ENCODE data around the gene ADARB2.

ADARB2 gene

DNA sequence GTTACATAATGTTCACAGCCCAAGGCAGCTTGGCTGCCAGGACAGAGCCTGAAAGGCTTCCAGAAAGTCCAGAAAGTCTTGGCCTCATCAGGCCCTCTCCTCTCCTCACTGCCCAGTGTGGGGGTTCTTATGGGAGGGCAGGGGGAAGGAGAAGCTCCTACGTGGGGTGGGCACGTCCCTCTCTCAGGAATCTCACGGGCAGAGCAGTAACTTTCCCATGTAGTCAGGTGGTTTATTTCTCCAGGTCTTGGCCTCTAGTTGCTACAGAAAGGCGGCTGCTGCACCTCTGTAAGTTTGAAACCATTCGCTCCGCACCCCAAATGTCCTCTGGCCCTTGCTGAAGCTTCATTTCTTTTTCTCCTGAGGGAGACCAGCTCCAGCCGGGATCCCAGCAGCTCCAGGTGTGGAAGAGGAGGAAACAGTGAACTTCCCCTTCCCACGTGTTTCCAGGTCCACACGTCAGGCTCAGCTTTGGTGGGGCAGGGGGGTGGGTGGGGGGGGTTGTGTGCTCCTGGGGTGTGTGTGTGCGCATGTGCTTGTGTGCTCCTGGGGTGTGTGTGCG, 360.9 kb downstream of the ADARB2 start:
- no peak for DNase-seq

DNA sequence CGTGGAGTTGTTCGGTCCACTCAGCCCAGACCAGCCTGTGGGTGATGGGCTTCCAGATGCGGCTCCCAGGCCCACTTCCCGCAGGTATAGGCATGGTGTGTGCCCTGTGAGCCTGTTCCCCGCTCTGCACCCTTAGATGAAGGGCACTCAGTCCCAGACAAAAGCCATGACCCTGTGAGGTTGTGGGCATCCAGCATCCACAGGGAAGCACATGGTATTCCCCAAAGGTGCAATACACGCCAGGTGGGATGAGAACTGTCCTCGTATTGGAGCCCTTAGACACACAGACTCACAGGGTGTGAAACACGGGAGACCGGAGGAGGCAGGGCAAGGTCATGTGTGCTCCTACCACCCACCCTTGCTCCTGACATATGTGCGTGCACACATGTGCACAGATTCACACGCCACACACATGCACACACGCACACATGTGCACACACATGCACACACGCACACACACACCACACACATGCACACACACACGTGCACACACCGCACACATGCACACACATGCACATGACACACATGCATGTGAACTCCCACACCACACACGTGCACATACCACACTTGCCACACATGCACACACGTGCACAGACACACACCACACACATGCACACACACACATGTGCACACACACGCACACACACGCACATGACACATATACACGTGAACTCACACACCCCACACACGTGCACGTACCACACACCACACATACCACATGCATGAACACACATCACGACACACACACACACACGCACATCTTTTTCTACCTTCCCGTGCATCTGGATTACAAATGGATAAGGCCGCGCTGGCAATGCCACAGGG, 361.8 kb downstream of the ADARB2 start:
- no peak for DNase-seq

DNA sequence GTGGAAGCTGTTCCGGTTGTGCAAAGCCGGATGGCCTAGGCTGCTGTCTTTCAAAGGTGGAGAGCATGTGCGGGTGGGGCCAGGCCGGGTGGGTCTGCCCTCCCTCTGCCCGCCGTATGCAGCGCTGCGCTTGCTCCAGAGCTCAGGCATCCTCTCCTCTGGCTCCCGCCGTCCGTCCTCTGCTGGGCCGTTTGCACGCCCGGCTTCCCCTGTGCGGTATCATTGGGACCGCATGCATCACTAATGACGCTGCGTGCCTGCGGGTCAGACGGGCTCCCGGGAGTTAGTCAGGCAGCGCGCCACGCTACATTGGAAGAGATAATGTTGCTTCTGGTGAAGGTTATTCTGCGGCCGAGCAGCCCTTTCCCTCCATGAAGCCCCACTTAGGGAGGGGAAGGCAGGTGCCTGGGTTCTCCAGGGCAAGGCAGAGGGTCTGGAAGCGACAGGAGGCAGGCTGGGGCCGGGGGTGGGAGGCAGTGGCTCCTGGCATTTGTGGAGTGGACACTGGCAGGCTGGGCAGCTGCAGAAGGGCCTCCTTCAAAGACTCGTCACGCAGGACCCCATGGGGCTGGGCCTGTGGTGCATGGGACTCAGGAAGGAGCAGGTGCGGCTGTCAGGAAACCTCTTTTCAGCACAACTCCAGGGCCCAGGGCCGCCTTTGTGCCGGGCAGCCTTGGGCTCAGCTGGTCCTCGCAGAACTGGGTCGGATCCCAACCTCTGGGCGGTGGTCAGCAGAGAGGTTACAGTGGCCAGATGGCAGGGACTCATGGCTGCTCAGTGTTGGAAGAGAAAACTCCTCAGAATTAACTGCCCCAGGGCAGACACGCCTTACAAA, 362.6 kb downstream of the ADARB2 start:
- no peak for DNase-seq

DNA sequence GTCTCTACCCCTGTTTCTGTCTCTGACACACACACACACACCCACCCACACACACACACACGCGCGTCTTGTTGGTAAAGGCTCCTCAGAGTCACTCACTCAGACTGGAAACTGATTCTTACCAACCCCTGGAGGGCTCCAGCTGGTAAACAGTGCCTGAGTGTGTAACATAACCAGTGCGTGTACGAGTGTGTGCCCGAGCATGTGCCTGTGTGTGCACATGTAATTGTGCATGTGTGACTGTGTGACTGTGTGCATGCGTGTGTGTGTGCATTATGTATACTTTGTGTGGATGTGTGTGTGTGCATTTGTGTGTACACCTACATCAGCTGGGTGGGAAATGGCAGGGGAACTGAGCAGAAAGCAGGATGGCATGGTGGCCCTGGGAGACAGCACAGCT, 364.0 kb downstream of the ADARB2 start:
- DNase-seq: no peak

DNA sequence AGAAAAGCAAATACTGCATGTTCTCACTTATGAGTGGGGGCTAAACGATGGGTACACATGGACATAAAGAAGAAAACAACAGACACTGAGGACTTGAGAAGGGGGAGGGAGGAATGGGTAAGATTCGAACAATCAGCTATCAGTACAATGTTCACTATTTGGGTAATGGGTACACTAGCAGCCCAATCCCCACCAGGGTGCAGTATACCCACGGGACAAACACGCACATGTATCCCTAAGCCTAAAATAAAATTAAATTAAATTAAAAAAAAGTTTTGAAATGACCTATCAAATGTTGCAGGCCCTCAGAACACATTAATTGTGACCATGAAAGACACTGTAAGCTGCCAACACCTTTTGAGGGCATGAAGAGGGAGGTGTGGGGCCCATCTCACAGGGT, 365.1 kb downstream of the ADARB2 start:
- DNase-seq: no peak

DNA sequence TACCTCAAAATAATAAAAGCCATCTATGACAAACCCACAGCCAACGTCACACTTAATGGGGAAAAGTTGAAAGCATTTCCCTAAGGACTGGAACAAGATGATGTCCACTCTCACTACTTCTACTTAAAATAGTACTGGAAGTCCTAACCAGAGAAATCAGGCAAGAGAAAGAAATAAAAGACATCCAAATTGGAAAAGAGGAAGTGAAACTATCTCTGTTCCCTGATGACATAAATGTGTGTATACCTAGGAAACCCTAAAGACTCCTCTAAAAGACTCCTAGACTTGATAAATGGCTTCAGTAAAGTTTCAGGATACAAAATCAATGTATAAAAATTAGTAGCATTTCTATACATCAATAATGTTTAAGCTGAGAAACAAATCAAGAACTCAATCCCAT, 367.0 kb downstream of the ADARB2 start:
- DNase-seq: peak in 1 of 3 donors; percentile 4

DNA sequence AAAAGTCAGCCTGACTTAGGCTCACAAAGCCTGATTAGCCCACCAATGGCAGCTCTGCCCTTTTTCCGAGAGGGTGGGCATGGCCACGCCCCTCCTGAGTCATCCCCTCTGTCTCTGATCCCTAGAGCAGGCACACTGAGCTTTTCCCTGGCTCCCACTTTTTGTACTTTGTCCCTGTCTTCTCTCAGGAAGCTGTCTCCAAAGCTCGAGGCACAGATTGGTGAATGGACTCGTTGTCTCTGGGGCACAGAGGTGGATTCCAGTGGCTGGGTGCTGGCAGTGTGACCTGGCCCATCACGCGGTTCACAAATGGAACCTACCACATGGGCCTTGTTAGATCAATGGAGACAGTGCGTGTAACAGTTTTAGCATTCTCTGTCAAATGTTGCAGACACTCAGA, 367.7 kb downstream of the ADARB2 start:
- no peak for DNase-seq

DNA sequence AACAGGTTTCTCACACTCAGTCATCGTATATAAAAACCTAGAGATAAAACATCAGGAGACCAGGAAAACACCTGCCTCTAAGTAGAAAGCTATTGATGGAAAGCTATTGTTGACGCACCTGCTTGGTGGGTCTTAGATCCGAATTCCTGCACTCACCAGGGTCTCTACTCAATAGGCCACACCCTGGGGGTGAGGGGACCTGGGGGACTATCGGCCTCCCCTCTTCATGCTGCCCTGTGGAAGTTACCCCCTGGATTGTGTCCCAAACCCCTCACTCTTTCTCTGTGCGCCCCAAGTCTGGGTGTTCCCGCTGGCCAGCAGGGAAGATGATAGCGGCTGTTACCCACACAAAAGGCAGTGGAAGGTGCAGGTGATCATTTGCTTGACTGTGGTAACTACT, 368.1 kb downstream of the ADARB2 start:
- DNase-seq: no peak

DNA sequence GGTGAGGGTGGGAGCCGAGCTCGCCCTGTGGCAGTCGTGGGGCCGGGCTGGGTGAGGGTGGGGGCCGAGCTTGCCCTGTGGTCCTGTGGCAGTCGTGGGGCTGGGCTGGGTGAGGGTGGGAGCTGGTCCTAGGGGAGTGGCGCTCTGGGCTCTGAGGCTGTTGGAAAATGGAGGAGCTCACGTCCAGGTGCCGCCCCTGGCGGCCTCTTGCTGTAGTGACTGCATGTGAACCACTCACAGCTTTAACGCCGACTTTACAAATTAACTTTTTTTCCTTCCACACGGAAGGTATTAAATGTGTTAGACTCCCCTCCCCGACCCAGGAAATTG, 368.5 kb downstream of the ADARB2 start:
- DNase-seq: peak; percentile 23 to 39 (median 30)

DNA sequence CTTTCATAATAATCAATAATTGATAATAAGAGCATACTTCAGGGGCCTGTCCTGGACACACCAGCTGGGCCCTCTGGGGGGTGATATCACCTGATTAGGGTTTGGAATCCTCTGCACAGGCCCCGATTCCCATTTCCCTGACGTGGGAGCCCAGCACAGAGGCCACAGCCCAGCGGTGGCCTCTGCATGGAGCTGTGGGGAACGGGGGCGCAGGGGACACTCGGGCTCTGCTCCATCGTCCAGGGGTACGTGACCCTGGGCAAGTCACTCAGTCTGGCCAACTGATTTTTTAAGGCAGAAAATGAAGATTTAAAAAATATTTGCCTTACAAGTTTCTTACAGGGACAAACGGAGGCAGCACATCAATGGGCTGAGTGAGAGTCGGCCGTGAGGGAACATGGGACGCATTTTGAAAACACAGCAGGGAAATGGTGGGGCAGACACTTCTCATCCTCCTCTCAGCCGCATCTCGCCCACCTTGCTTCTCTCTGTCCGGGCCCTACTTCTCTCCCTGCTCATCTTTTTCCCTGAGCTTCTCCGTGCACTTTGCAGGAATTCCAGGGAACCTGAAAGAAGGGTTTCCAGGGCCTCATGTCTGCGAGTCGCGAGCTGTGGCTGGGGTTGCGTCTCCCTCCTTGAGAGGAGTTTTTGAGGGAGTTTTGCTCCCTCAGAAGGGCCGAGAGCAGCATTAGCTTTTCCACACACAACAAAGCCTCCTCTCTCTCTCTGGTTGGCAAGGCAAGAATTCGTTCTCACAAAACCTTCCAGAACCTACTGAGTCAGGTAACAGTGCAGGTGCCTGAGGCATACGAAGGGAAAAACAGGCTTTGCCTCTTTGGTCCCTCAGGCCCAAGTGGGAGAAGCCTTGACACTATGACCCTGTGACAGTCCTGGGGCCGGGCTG, 369.1 kb downstream of the ADARB2 start:
- DNase-seq: no peak

DNA sequence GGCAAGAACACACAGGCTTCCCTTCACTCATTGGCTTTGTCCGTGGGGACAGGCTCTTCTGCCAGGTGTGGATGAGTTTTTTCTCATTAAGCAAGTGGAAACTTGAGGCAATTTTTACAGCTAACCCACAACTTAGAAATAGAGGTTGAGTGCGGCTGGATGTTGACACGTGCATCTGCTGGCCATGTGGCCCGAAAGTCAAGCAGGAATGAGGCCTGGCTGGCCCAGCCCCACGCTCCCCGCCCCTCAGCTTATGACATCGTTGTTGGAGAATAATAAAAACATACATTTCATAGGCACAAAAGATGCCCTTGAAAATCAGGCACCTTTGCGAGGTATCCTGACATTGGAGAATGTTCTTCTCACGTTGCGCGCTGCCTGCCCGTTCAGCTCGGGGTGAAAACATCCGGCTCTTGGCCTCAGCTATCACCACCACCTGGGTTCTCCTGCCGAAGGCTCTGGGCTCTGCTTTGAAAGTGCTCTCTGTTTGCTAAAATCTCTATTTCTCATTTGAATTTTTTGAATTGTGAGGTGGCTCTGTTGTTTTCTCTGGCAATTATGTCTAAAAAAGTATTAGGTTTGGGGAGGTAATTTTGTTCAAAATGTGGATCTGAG, 370.4 kb downstream of the ADARB2 start:
- no peak for DNase-seq

DNA sequence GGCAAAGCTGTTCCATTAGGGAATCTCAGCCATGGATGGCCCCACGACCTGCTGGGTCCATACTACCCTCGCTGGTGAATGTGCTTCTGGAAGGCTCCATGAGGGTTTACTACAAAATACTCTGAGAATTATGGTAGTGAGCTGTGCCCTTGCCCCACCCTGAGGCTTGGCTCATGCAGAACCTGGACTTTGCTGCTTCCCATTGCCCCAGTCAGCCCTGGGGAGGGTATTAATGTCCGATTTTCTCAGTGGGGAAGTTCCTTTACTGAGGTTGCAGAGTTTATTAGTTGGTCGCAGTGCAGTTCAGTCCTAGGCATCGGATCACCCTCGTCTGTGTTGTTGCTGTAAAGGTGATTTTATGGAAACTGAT, 371.0 kb downstream of the ADARB2 start:
- DNase-seq: no peak

DNA sequence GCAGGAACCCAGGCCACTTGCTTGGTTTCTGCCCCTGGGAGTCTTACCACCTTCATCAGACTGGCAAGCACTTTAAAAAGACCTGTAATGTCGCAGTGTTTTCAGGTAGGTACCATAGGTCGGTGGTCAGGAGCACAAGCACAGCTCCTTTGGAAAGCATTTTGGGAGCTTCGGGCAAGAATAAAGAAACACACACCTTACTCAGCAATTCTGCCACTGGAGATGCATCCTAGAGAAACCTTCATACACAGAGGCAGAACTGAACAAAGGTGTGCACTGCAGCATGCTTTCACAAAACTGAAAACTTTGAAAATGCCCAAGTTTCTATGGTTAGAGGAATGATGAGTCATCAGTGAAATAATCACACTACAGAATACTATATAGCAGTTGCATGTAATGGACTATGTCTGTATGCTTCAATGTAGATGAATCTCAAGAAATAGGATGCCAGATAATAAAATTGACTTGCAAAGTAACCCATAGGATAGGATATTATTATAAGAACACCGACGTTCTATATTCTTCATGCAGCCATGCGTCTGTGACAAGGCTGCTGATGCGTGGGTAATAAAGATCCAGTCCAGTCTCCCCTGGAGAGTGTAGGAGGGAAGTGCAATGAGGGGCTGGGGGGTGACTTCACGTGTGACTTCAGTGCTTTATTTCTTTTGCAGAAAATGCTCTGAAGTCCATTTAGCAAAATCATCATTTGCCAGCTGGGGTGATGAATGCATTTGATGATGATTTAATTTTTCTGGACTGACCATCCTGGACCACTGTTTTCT, 371.6 kb downstream of the ADARB2 start:
- DNase-seq: no peak

DNA sequence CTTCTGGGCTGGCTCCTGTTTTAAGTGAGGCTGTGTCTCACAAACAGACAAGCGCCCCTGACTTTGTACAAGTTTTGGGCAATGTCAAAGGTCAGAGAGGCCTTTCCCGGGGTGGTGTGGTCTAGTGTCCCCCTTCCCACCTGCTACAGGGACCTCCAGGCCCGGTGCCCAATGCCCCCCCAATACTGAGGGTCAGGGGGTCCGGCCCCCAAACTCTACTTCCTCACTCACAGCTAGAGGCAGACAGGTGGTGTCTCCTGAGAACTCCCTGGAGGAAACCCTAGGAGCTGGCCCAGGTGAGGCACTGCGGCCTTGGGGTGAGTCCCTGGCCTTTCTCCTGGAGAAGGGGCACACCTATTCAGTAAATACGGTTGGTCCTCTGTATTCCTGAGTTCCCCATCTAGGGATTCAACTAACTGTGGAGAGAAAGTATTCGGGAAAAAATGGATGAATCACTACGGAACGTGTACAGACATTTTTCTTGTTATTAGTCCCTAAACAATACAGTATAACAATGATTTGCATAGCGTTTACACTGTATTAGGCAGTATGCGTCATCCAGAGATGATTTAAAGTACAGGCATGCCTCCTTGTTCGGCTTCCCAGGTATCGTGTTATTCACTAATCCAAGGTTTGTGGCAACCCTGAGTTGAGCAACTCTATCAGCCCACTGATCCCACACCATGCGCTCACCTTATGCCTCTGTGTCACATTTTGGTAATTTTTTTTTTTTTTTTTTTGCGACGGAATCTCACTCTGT, 373.0 kb downstream of the ADARB2 start:
- no peak for DNase-seq

DNA sequence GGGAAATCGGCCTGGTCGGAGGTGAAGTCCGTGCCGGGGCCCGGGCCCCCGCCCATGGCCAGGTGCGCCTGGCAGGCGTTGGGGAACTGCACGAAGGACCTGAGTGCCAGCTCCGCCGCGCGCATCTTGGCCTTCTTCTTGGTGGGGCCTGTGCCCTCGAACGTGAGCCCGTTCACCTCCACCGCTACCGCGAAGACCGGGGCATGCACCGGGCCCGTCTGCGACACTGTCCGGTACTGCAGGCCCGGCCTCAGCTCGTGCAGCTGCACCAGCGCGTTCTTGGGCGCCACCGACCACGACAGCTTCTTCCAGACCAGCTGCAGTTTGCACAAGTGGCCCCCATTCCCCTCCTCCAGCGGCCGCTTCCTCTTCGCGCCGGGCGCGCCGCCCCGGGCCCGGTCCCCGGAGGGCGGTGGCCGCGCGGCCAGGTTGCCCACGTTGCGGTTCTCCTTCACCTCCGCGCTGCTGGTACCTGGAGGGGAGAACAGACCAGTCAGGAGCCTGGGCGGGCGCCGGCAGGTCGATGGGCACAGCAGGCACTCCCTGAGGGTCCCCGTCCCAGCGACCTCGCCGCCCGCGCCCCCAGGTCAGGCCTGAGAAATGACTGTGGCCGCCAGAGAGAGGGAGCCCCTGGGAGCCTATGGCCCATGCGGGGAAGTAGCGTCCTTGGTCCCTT, 373.7 kb downstream of the ADARB2 start:
- DNase-seq: no peak

DNA sequence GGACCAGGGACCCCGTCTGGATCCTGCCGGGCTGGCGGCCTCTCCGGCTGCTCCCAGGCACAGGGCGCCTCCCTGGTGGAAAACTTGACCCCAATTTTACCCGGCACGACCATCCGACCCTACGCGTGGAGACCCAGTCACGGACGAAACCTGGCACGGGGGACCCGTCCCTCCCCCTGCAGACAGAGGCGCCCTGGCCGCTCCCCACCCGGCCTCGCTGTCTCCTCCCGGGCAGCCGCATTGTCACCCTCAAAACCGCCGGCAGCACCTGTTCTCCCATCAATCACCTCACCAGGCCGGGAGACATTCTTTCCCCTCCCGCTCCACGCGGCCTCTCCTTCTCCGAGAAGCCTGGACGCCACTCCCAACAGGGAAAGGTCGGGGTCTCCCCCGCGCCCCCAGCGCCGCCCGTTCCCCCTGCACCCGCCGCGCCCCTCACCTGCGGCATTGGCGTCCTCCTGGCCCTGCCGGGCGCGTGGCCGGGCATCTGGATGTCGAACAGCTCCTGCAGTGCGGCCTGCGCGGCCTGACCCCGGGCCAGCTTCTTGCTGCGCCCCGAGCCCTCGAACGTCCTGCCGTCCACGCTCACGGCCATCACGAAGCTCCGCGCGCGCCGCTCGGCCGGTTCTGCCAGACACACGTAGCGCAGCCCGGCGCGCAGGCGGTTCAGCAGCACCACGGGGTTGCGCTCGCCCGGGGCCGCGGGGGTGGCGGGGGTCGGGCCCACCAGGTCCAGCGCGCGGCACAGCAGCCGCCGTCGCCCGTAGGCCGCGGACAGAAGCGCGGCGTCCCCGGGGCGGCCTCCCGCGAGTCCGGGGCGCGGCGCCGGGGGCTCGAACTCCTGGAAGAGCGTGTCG, 374.5 kb downstream of the ADARB2 start:
- DNase-seq: no peak

DNA sequence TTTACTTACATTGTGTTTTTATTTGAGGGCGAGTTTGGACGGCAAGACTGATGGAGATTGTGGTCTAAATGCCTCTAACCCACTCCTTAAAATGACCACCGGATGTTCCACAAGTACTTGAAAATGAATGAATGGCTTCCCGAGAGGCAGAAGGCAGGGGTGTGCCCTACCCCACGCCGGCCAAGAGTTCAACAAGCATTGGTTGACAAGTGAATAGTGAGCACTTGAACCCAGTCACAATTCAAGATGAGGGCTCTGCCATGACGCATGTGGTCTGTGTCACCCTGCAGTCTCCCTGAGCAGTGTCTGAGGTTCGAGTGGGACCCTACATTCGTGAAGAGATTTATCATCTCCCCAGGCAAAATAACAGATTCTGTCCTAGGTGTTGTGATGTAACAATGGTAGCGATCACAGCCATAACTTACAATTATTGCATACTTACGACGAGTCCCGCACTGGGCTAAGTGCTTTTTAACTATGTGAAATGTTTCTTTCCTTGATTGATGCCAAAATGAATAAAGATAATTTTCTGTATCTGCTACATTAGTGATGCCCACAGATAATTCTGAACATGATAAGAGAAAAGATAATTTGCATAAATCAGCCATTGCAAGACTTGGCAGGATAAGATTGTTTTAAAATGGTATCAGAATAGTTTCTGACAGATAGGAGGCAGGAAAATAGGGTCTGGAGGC, 375.8 kb downstream of the ADARB2 start:
- DNase-seq: no peak

DNA sequence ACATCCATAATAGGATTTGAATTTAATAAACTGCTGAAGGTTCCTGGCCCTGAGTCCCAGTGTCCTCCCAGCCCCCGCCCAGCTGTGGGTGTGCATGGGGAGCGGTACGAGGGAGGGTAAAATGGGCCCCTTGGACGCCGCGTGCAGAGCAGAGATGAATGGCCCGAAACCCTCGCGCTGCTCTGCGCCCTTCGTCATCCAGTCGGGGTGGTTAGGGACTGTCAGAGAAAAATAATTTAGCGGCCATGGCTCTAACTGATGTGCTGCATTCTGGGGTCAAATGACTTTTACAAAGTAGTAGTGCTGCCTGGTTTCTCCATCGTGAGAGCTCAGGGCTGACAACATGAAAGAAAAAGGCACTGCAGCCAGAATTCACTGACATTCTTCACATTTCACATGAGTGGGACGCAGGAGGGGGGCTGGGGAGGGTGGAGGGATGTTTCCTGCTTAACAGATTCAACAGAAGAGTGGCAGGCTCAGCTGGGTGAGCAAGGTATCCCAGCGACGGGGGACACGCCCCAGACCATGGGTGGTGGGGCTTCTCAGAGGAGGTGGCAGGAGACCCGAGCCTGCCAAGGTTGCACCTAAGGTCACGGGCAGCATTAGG, 376.7 kb downstream of the ADARB2 start:
- no peak for DNase-seq

Data from suppressor macrophage treated with lipopolysaccharide for 1 hour (primary cell).